Ovary (tissue), 3 donors: ENCODE measurements around the gene ARMC7.

Experiments used
- CTCF ChIP-seq, 3 donors: fragments of 450-650 bp in 2 of 3; fragments of 200-600 bp in 1 of 3; IDR thresholded peaks; one replicate each; pipeline versions ENCODE4 v1.5.1 to v1.8.0; 2016 to 2022; ENCODE audit warnings: antibody characterized with exemption in 3 of 3, mild to moderate bottlenecking in 1 of 3
- EP300 ChIP-seq: sonication (generic); formaldehyde crosslinking; IDR thresholded peaks from one replicate; pipeline ENCODE4 v1.6.1; 2017; ENCODE audit warnings: antibody characterized with exemption
- POLR2A ChIP-seq: fragments of 450-650 bp; IDR thresholded peaks from one replicate; pipeline ENCODE4 v1.6.1; 2017; ENCODE audit warnings: antibody characterized with exemption, mild to moderate bottlenecking, moderate library complexity
- donor health status: DM: no; HTN: no; CAD: no.

- no peak for TF ChIP-seq CTCF (IDR thresholded peaks at IDR 0.05)
- no peak for TF ChIP-seq POLR2A
- no peak for TF ChIP-seq EP300
Observed at GRCh38 chr17:75065562-75066151, 44.1 kb upstream of the ARMC7 start.
